H9 (cell line): Measurements from ENCODE around the gene LMF1. TPM values are rescaled to one million over a fixed set of nuclear protein-coding genes. Genes with fewer than 3 reads are reported as not detected.

Experiments
- DNase-seq: peaks from one replicate; pipeline ENCODE4 v3.0.0-alpha.2; 2017
- H2AFZ ChIP-seq: one replicate; pipeline ENCODE4 v1.6.1; 2013; ENCODE audit warnings: mild to moderate bottlenecking, low read length, control low read depth, moderate library complexity
- H2AK5ac ChIP-seq: 2 replicates; pipeline ENCODE4 v1.6.1; 2013; ENCODE audit warnings: low read length, control low read depth, mixed read lengths; ENCODE audit not compliant: insufficient read length
- H2BK120ac ChIP-seq: one replicate; pipeline ENCODE4 v1.6.1; 2013; ENCODE audit warnings: low read depth, mild to moderate bottlenecking, low read length, control low read depth, inconsistent platforms; ENCODE audit not compliant: poor library complexity, severe bottlenecking
- H2BK12ac ChIP-seq: 2 replicates; pipeline ENCODE4 v1.6.1; 2013; ENCODE audit warnings: low read length, control low read depth, mixed read lengths, low read depth; ENCODE audit not compliant: insufficient read length
- H2BK15ac ChIP-seq: 2 replicates; pipeline ENCODE4 v1.6.1; 2013; ENCODE audit warnings: low read depth, low read length, control low read depth
- H2BK20ac ChIP-seq: one replicate; pipeline ENCODE4 v1.6.1; 2013; ENCODE audit warnings: low read depth, mild to moderate bottlenecking, low read length, control low read depth, inconsistent platforms; ENCODE audit not compliant: poor library complexity, severe bottlenecking
- H2BK5ac ChIP-seq: 2 replicates; pipeline ENCODE4 v1.6.1; 2013; ENCODE audit warnings: low read length, control low read depth, mixed read lengths; ENCODE audit not compliant: insufficient read length
- H3K14ac ChIP-seq: 2 replicates; pipeline ENCODE4 v1.6.1; 2013; ENCODE audit warnings: low read length, control low read depth; ENCODE audit not compliant: insufficient read depth
- H3K18ac ChIP-seq: 2 replicates; pipeline ENCODE4 v1.6.1; 2013; ENCODE audit warnings: low read depth, mild to moderate bottlenecking, mixed read lengths, low read length, control low read depth; ENCODE audit not compliant: insufficient read length
- H3K23ac ChIP-seq: 2 replicates; pipeline ENCODE4 v1.6.1; 2013; ENCODE audit warnings: low read length, control low read depth, mixed read lengths, low read depth; ENCODE audit not compliant: insufficient read length
- H3K23me2 ChIP-seq: 2 replicates; pipeline ENCODE4 v1.6.1; 2013; ENCODE audit warnings: low read depth, mild to moderate bottlenecking, mixed read lengths, low read length, control low read depth; ENCODE audit not compliant: insufficient read length, poor library complexity, severe bottlenecking
- H3K27ac ChIP-seq: 2 replicates; pipeline ENCODE4 v1.5.1; 2013; ENCODE audit warnings: low read length, control low read depth, mixed read lengths, low read depth; ENCODE audit not compliant: insufficient read length
- H3K27me3 ChIP-seq: 2 replicates; pipeline ENCODE4 v1.6.1; 2013; ENCODE audit warnings: low read length, control low read depth, inconsistent platforms; ENCODE audit not compliant: insufficient read depth
- H3K4ac ChIP-seq: 2 replicates; pipeline ENCODE4 v1.6.1; 2013; ENCODE audit warnings: low read depth, mild to moderate bottlenecking, control low read depth, inconsistent platforms, low read length, moderate library complexity
- H3K4me1 ChIP-seq: 2 replicates; pipeline ENCODE4 v1.6.1; 2013; ENCODE audit warnings: low read length, control low read depth, inconsistent platforms; ENCODE audit not compliant: insufficient read depth
- H3K4me2 ChIP-seq: 2 replicates; pipeline ENCODE4 v1.6.1; 2013; ENCODE audit warnings: low read length, control low read depth, mixed read lengths; ENCODE audit not compliant: insufficient read length, insufficient read depth
- H3K56ac ChIP-seq: 2 replicates; pipeline ENCODE4 v1.6.1; 2013; ENCODE audit warnings: low read depth, mild to moderate bottlenecking, mixed read lengths, low read length, control low read depth; ENCODE audit not compliant: insufficient read length
- H3K79me1 ChIP-seq: 2 replicates; pipeline ENCODE4 v1.6.1; 2013; ENCODE audit warnings: low read depth, mild to moderate bottlenecking, moderate library complexity, low read length, control low read depth, inconsistent platforms; ENCODE audit not compliant: insufficient read depth, poor library complexity, severe bottlenecking
- H3K79me2 ChIP-seq: 2 replicates; pipeline ENCODE4 v1.6.1; 2013; ENCODE audit warnings: low read length, control low read depth, inconsistent platforms; ENCODE audit not compliant: insufficient read depth
- H3K9ac ChIP-seq: 2 replicates; pipeline ENCODE4 v1.6.1; 2013; ENCODE audit warnings: low read length, control low read depth, mixed read lengths; ENCODE audit not compliant: insufficient read length; ENCODE audit errors: extremely low read depth
- H3K9me3 ChIP-seq: one replicate; pipeline ENCODE4 v1.6.1; 2013; ENCODE audit warnings: low read depth, low read length, inconsistent platforms; ENCODE audit not compliant: control insufficient read depth
- H3T11ph ChIP-seq: one replicate; pipeline ENCODE4 v1.6.1; 2013; ENCODE audit warnings: mild to moderate bottlenecking, low read length, control low read depth, inconsistent platforms
- H4K20me1 ChIP-seq: one replicate; pipeline ENCODE4 v1.6.1; 2013; ENCODE audit not compliant: control insufficient read depth, insufficient read length, insufficient read depth
- H4K5ac ChIP-seq: 2 replicates; pipeline ENCODE4 v1.6.1; 2013; ENCODE audit warnings: low read depth, mild to moderate bottlenecking, mixed read lengths, low read length, control low read depth; ENCODE audit not compliant: insufficient read length
- H4K8ac ChIP-seq: replicated peaks from 2 replicates; pipeline ENCODE4 v1.6.1; 2013; ENCODE audit warnings: low read length, control low read depth, mixed read lengths, low read depth; ENCODE audit not compliant: insufficient read length
- H4K91ac ChIP-seq: 2 replicates; pipeline ENCODE4 v1.6.1; 2013; ENCODE audit warnings: low read depth, mild to moderate bottlenecking, moderate library complexity, mixed read lengths, low read length, control low read depth; ENCODE audit not compliant: insufficient read length
- H3K27ac Mint-ChIP-seq, 3 experiments: 2 replicates in 2 of 3; 3 replicates in 1 of 3; pipeline ENCODE4 v1.8.0; 2020 to 2021; ENCODE audit warnings: mixed read lengths in 3 of 3, mild to moderate bottlenecking in 1 of 3, moderate library complexity in 1 of 3
- H3K27me3 Mint-ChIP-seq: 2 replicates; pipeline ENCODE4 v1.8.0; 2021; ENCODE audit warnings: low read depth, mild to moderate bottlenecking, moderate library complexity, mixed read lengths
- H3K36me3 Mint-ChIP-seq, 3 experiments: 2 replicates in 2 of 3; 3 replicates in 1 of 3; pipeline ENCODE4 v1.8.0; 2020 to 2021; ENCODE audit warnings: low read depth in 3 of 3, mixed read lengths in 3 of 3; ENCODE audit not compliant: insufficient read depth in 1 of 3
- H3K4me1 Mint-ChIP-seq, 2 experiments: 2 replicates each; pipeline ENCODE4 v1.8.0; 2020; ENCODE audit warnings: mixed read lengths in 2 of 2
- H3K4me3 Mint-ChIP-seq, 2 experiments: 2 replicates in 1 of 2; 3 replicates in 1 of 2; pipeline ENCODE4 v1.8.0; 2020 to 2021; ENCODE audit warnings: mild to moderate bottlenecking in 2 of 2, mixed read lengths in 2 of 2, moderate library complexity in 1 of 2
- H3K9me3 Mint-ChIP-seq, 2 experiments: 2 replicates in 1 of 2; 3 replicates in 1 of 2; pipeline ENCODE4 v1.8.0; 2020; ENCODE audit warnings: mild to moderate bottlenecking in 2 of 2, mixed read lengths in 2 of 2, moderate library complexity in 1 of 2
- CTCF ChIP-seq: fragments of 200-600 bp; sonication (generic); conservative IDR thresholded peaks from 3 replicates; pipeline ENCODE4 v1.8.0; 2021; ENCODE audit warnings: antibody characterized with exemption, mild to moderate bottlenecking
- WGBS: extraction: QIAGEN DNeasy Blood & Tissue Kit; methylation state at CpG from one replicate; pipeline ENCODE4 v1.1.7; 2013; ENCODE audit warnings: missing lambda C conversion rate, low lambda C conversion rate, mixed read lengths; ENCODE audit not compliant: insufficient read length; ENCODE audit errors: extremely low coverage; 5-methylcytosine and 5-hydroxymethylcytosine counted together
- total RNA-seq: library from RNA; stranded (reverse); gene quantifications from 2 replicates; pipeline ENCODE4 v1.2.1, GENCODE V29; 2021

LMF1 gene
- total RNA-seq, 1 experiment from 2014 or later = 7.1 TPM

GRCh38 chr16:883781-884180 is 87.0 kb downstream of the LMF1 start:
- no peaks in the 10 kb centered on the region for H3K36me3 Mint-ChIP-seq
- Histone ChIP-seq H3K56ac (no peak overlapping the region), H3K79me2 (no peaks in the 10 kb centered on the region), H3K4me2 (no peak overlapping the region), H3K18ac (no peak overlapping the region), H2BK15ac (no peak overlapping the region), H3K9ac (no peak overlapping the region), H4K91ac (no peak overlapping the region), H2BK20ac (no peak overlapping the region), H2AK5ac (no peak overlapping the region), H2BK12ac (no peak overlapping the region), H3K14ac (no peak overlapping the region), H3K9me3 (no peaks in the 10 kb centered on the region), H2AFZ (no peak overlapping the region), H3K4me1 (no peaks in the 10 kb centered on the region), H3T11ph (no peak overlapping the region), H3K79me1 (no peaks in the 10 kb centered on the region), H3K27ac (no peak overlapping the region), H2BK120ac (no peak overlapping the region), H3K27me3 (no peaks in the 10 kb centered on the region), H3K23me2 (peaks cover 8% of the 10 kb centered on the region), H4K8ac (no peak overlapping the region), H3K4ac (no peak overlapping the region), H2BK5ac (no peak overlapping the region), H4K20me1 (no peaks in the 10 kb centered on the region), H3K23ac (no peak overlapping the region), H4K5ac (no peak overlapping the region)
- DNase-seq = no peak
- H3K27me3 Mint-ChIP-seq = peaks cover 6% of the 10 kb centered on the region
- no CpG with 5 or more reads among the region's 2 CpGs for WGBS
- H3K27ac Mint-ChIP-seq = no peak overlapping the region
- no peaks in the 10 kb centered on the region for H3K9me3 Mint-ChIP-seq
- H3K4me1 Mint-ChIP-seq = peaks cover 0 to 3% of the 10 kb centered on the region in 2 experiments; a peak in 1 of 4 replicates
- no peak for TF ChIP-seq CTCF
- H3K4me3 Mint-ChIP-seq = no peak overlapping the region
